GM23248 (cell line): ENCODE results near the gene MAPK10.

Source experiments
- EZH2 ChIP-seq: fragments of 200-600 bp; sonication (generic); IDR thresholded peaks from 2 replicates; pipeline ENCODE4 v1.6.1; 2018; ENCODE audit warnings: antibody characterized with exemption, mild to moderate bottlenecking; ENCODE audit not compliant: insufficient read depth, poor library complexity, severe bottlenecking
- EZH2phosphoT487 ChIP-seq: fragments of 200-600 bp; sonication (generic); IDR thresholded peaks from 2 replicates; pipeline ENCODE4 v1.6.1; 2018; ENCODE audit warnings: antibody characterized with exemption, moderate library complexity, mild to moderate bottlenecking, low read depth; ENCODE audit not compliant: insufficient read depth

DNA sequence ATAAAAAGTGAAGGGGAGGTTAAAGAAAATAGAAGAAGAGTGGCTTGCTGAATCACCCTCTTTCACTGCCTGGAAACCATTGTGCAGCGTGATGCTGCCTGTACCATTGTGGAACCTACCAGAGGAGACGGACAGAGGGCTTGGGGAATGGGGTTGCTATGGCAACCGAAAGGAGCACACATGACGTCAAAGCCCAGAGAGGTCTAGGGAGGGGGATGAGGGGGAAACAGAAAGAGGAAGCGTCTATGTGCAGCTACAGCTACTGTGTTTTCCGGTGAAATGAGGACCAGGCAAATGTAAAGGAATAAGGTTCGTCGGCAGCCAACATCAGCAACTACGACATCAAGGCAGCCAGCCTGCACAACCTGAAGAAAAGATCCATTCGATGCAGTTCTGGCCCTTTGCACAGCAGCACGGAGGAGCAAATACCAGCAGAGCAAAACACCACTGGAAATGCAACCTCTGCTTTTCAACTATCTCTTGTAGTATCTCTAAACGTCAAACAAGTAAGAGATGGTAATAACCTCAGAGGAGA lies at the start of gene MAPK10:
- TF ChIP-seq EZH2phosphoT487 (no peak), EZH2 (no peak)
